HG02840 (cell line): ENCODE data around the gene TFAP2D.

Source experiments
- ATAC-seq: cut with Tn5 transposase; IDR thresholded peaks from one replicate; pipeline ENCODE4 v1.9.1; 2021; ENCODE audit warnings: mild to moderate bottlenecking, moderate library complexity, moderate number of reproducible peaks; ENCODE audit not compliant: unreplicated experiment, low FRiP score

Gene TFAP2D

GRCh38 chr6:50718566-50718965 is 5.2 kb downstream of the TFAP2D start:
- ATAC-seq, result no peak

DNA sequence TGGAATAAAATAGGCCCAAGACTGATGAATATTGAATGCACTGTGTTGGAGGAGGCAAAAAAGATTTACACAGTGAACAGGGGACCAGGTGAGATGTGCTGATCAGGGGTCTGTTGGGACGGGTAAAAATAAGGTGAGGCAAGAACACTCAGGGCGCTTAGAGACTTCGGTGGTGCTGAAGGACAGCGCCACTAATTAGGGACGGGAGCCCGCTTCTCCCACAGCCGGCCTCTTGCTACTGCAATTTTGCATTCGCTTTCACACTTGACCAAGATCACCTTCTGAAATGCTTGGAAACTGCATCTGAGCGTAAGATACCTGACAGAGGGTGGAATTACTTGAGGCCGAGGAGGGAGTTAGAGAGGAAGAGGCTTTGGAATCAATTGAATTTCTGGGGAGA is 7.3 kb downstream of the TFAP2D start:
- ATAC-seq, result no peak

- ATAC-seq, result no peak
These were observed 8.7 kb downstream of the TFAP2D start for GRCh38 chr6:50721978-50722377.

DNA sequence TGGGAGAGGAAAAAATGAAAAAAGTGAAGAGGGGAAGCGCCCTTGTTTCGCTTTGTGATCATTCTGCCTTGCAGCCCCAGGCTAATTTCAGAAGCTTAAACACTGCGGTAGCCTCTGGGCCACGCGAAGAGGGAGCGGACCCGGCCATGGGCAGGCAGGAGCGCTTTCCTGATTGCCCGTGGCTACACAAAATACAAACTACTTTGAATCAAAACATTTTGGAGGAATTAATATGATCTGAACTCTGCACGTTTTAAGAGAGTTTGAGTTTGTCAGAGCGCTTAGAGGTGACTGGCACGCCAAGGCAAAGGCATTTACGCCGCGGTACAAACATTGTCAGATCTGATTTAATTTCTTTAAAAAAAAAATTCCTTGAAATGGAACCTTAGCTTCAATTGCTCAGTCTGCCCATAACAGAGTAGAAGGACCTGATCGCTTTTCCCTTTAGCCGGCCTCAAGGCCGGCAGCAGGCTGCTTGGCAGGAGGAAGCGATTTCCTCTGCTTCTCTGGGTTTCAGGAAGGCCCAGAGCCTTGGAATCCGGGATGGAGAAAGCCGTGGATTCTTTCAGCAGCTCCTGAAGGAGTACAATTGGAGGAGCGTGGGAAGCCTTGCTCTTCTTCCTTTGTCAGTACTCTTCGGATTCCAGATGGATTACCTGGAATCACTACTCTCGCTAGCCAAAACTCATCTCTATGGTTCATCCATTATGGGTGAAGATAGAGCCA is 9.7 kb downstream of the TFAP2D start:
- ATAC-seq, result no peak

- ATAC-seq, result no peak
These were observed 11.2 kb downstream of the TFAP2D start for GRCh38 chr6:50724381-50725124.

GRCh38 chr6:50734488-50734887 is 21.2 kb downstream of the TFAP2D start:
- no peak for ATAC-seq

DNA sequence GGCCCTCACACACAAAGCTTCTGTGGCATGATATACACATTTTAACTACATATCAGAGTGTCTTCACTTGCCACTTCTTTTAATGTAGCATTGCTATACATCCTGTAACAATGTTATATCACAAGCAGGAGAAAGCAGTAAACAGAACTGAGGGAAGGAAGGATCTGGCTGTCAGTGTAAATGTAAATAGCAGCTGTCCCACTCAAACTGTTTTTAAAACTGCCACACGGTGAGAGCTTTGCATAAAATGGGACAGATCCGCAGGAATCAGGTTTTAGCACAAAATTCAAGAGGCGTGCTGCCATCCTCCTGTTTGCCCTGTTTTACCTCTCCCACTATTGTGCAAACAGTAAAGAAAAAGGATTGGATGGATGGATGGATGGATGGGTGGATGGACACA is 28.8 kb downstream of the TFAP2D start:
- no peak for ATAC-seq

GRCh38 chr6:50744976-50745375 is 31.6 kb downstream of the TFAP2D start:
- ATAC-seq, result no peak

DNA sequence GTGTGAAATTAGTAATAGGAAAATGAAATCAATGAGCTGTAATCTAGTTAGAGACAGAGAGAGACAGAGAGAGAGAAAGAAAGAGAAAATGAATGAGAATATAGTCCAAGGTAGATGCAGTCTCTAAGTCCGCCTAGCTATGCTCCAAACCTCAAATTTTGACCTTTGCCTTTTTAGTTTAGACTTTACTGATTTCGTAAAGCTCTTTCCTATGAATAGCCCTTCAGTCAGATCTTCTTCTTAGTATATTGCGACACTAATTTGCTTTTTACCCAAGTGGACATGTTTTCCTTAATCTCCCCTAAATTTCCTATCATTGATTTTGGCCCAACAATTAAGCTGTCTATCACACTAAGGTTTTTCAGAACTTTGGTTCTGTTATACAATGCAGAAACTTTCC is 49.5 kb downstream of the TFAP2D start:
- ATAC-seq, result no peak

GRCh38 chr6:50778696-50779095 is 65.4 kb downstream of the TFAP2D start:
- ATAC-seq, result no peak

DNA sequence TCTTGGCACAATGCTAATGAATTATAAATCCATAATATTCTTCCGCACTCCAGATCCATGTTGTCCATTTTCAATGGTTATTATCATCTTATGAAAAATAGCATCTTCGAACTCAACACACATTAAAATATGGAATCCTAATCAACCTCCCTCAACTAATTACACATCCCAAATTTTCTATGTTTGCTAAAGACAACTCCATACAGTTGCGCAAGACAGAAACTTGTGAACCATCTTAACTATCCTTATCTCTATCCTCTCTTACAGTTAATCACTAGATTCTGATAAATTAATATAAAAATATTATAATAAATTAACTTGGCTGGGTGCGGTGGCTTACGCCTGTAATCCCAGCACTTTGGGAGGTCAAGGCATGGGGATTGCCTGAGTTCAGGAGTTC is 67.1 kb downstream of the TFAP2D start:
- no peak for ATAC-seq

DNA sequence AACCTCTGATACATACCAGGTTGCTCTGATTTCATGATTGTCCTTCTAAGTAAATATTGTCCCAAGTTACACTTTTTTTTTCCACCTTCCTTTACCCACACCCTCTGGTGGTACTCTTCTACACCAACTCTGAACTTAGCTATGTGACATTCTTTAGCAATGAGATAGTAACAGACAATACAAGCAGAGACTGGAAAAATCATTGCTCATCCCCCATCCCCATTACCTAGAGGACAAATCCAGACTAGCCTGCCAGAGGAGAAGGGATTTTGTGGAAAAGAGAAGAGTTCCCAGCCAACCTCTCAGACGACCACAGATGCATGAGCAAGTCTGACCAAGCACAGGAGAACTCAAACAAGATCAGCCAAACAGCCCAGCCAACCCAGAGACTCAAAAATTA is 72.6 kb downstream of the TFAP2D start:
- ATAC-seq, result no peak

DNA sequence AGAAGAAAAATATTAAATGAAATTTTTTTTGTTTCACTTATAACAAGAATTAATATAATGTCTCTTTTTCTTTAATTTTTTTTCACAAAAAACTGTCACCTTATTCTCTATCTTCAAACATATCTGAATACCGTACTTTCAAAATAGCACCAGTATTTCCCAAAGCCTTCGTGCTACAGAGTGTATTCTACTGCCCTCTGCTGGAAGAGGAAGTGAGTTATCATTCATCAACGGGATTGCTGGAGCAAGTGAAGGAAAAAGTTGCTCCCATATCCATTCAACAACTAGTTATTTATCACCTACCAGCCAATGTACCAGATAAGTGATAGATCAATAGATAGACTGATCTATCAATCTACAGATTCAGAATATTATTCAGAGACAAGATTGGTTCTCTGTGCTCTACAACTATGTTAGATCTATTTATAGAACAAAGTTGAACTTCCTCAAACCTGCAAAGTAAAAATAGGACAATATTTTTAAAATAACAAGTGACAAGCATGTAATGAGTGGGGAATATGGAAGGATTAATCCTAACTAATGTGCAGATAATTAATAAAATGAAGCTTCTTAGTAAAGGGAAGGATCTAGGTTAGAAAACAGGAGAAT is 78.7 kb downstream of the TFAP2D start:
- no peak for ATAC-seq

DNA sequence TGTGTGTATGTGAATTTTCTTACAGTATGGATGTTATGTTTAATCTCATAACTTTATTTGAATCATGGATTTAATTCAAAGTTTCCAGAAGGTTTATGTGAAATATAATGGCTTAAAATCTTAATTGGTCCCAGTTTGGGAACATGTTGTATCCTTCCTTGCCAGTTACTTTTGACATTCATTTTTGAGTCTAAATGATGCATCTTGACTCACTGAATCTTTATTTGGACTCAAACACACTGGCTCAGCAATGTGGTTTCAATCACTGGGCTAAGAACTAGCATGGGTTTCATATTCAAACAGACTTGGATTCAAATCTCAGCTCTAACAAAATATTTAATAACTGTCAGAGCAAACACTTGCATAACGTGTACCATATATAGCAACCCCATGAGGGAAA is 79.4 kb downstream of the TFAP2D start:
- no peak for ATAC-seq

GRCh38 chr6:50795574-50795973 is 82.2 kb downstream of the TFAP2D start:
- ATAC-seq, result no peak

- ATAC-seq, result no peak
These were observed 91.0 kb downstream of the TFAP2D start for GRCh38 chr6:50804283-50804682.

- ATAC-seq, result no peak
These were observed 93.7 kb downstream of the TFAP2D start for GRCh38 chr6:50807035-50807434.

DNA sequence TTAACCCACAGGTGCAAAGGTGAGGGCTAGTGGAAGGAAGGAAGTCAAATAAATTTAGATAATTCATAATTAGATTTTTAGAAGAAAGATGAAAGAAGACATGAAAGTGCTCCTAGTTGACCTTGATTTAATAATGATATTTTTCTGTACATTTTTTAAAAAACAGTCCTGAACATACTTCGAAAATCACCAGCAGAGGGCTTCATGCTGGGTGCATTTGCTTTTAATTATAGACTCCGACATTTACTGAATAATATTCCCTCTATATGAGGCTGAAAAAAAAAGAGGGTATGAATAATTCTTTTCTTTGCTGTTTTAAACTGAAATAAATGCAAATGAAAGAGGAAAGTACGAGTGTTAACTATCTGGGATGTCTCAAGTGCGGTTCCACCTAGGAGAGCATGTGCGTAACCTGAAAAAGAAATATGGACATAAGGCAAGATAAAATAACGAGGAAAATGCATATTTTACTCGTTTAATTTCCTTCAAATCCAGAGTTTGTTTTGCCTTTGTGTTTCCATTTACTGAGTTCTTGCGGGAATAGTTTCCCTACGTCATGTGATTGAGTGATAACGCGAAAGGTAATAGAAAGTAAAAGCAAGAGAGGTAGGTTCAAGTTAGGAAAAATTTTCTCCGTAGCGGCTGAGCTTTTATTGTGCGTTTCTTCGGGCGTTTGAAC is 102.2 kb downstream of the TFAP2D start:
- peak; percentile 39 for ATAC-seq

DNA sequence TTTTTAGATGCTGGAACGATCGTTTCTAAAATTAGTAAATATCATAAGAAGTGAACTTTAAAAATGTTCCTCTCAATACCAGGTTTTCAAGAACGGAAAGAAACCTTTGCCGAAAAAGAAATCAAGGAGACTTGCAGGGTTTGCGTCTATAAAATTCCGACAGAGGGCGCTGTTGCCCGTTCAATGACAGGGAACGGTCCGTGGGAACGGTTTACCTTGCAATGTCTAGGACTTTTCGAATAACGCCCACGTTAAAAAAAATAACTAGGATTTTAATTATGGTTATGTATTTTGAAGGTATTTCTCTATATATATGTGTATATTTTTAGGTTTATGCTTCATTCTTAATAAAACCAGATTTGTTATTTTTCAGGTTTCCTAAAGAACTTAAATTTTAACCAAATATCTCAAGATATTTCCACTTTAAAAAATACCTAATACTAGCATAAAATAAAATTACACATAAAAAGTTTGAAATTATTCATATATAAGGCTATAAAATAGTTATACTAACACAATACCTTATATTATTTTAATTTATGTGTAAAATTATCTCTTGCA is 102.9 kb downstream of the TFAP2D start:
- peak; percentile 62 for ATAC-seq

DNA sequence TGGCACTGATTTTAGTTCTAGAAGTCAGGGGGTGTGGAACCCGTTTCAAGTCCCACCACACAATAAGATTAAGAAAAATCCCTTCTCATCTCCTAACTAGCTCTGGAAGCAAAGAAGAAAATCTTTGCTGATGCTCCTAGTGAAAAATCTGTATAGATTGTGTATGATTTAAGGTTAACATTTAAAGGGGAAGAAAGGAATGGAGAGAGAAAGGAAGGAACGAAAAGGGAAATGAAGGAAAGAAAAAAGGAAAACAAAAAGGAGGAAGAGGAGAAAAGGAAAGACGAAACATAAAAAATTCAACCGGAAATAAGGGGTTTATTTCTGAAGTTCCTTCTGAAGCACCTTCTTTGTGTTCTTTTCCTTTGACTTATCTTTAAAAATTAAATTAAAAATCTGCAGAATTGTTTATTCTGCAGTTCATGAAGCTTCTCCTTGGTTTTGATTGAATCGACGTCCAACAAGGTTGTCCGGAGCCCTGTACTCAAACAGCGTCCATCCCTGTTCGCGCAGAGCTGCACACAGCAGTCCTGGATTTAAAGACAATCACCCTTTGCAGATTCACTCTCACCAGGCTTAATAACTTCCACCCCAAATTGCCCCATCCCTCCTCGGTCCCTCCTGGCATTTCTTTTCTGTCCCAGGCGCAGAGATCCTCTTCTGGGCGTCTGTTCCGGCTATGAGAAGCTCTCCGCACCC is 103.8 kb downstream of the TFAP2D start:
- no peak for ATAC-seq
